ENCODE results near the gene MYO7A.

MYO7A gene

DNA sequence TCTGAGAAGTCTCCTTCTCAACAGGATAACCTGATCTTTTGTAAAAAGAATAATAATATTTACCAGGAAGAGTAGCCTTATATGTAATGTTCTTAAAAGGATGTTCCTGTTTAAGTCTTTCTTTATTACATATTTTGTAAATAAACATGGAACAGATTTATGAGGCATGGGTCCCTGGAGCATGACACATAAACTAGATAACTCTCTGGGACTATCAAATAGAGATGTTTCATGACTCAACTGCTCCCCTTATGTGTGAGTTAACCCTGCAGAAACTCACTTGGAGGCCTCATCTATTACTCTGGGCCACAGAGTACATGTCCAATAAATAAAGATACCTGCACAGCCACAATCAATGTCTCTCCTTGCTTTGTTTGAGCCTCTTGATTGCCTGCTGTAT is 108.9 kb downstream of the MYO7A start:
- Histone ChIP-seq H3K36me3 (ENCODE audit: insufficient read depth) (no peaks in the 10 kb centered on the region), H3K4me2 (no peak overlapping the region), H3K79me2 (ENCODE audit: insufficient read depth, low read depth) (no peaks in the 10 kb centered on the region), H4K20me1 (ENCODE audit: insufficient read depth) (no peaks in the 10 kb centered on the region), H3K27me3 (ENCODE audit: insufficient read depth, low read depth) (no peaks in the 10 kb centered on the region), H3K4me3 (IDR thresholded peaks at IDR 0.05; ENCODE audit: insufficient read depth, low read depth, low read length) (no peak overlapping the region), H3K27ac (no peak overlapping the region), H3K9ac (no peak overlapping the region), H2AFZ (ENCODE audit: low read depth) (no peak overlapping the region), H3K4me1 (ENCODE audit: low read depth, poor library complexity, severe bottlenecking) (no peaks in the 10 kb centered on the region)
- TF ChIP-seq, protein P1, sequence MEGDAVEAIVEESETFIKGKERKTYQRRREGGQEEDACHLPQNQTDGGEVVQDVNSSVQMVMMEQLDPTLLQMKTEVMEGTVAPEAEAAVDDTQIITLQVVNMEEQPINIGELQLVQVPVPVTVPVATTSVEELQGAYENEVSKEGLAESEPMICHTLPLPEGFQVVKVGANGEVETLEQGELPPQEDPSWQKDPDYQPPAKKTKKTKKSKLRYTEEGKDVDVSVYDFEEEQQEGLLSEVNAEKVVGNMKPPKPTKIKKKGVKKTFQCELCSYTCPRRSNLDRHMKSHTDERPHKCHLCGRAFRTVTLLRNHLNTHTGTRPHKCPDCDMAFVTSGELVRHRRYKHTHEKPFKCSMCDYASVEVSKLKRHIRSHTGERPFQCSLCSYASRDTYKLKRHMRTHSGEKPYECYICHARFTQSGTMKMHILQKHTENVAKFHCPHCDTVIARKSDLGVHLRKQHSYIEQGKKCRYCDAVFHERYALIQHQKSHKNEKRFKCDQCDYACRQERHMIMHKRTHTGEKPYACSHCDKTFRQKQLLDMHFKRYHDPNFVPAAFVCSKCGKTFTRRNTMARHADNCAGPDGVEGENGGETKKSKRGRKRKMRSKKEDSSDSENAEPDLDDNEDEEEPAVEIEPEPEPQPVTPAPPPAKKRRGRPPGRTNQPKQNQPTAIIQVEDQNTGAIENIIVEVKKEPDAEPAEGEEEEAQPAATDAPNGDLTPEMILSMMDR (conservative IDR thresholded peaks at IDR 0.05; ENCODE audit: low read depth, low read length): no peak

DNA sequence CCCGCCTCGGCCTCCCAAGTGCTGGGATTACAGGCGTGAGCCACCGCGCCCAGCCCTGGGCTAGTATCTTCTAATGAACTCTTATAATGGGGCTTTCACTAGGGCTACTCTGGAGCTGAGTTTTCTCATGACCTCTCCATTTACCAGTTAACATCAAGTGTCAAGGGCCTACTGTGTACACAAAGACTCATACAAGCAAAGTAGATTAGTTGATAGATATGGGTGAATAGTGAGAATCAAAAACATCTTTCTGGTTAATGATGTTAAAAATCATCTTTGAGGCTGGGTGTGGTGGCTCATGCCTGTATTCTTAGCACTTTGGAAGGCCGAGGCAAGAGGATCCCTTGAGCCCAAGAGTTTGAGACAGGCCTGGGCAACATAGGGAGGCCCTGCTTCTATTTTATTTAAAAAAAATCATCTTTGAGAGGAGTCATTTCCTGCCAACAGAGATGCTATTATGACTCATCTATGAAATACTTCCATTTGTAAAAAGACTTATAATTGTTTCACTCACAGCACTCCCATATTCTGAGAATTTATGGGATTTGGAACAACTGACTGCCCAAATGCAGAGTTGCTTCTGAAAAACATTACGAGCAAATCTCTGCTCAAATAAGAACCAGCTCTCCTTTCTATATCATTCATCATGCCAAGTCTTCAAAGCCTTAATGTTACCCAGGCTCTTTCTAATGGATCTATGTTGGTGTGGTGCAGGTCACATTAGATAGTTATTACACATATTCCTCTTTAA is 116.4 kb downstream of the MYO7A start:
- no peaks in the 10 kb centered on the region for H3K4me1 ChIP-seq (ENCODE audit: low read depth, poor library complexity, severe bottlenecking)
- H3K9ac ChIP-seq: no peak overlapping the region
- H3K36me3 ChIP-seq (ENCODE audit: insufficient read depth): no peaks in the 10 kb centered on the region
- no peaks in the 10 kb centered on the region for H3K27me3 ChIP-seq (ENCODE audit: insufficient read depth, low read depth)
- H2AFZ ChIP-seq (ENCODE audit: low read depth): no peak overlapping the region
- no peak overlapping the region for H3K4me3 ChIP-seq (IDR thresholded peaks at IDR 0.05; ENCODE audit: insufficient read depth, low read depth, low read length)
- no peak overlapping the region for H3K4me2 ChIP-seq
- no peaks in the 10 kb centered on the region for H4K20me1 ChIP-seq (ENCODE audit: insufficient read depth)
- TF ChIP-seq, protein P1 (conservative IDR thresholded peaks at IDR 0.05; ENCODE audit: low read depth, low read length): no peak
- no peaks in the 10 kb centered on the region for H3K79me2 ChIP-seq (ENCODE audit: insufficient read depth, low read depth)
- H3K27ac ChIP-seq: no peak overlapping the region

DNA sequence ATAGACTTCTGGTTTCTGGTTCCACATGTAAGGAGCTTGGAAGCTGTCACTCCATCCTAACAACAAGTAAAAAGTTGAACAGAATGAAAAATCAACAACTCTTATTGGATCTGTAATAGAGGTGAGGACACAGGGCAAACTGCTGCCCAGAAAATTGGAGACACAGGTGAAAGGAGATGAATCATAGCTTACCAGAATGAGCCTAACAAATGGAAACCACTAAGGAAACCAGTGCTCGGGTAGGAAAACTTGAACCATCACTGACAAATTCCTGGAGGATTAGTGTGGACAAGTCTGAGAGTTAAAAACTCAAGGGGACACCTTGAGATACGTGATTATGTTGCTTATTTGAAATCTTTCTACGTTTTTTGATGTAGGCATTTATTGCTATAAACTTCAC is 121.4 kb downstream of the MYO7A start:
- no peaks in the 10 kb centered on the region for H3K4me1 ChIP-seq (ENCODE audit: low read depth, poor library complexity, severe bottlenecking)
- no peaks in the 10 kb centered on the region for H4K20me1 ChIP-seq (ENCODE audit: insufficient read depth)
- H3K27me3 ChIP-seq (ENCODE audit: insufficient read depth, low read depth): no peaks in the 10 kb centered on the region
- TF ChIP-seq, protein P1 (conservative IDR thresholded peaks at IDR 0.05; ENCODE audit: low read depth, low read length): no peak
- no peak overlapping the region for H2AFZ ChIP-seq (ENCODE audit: low read depth)
- no peak overlapping the region for H3K9ac ChIP-seq
- no peak overlapping the region for H3K4me2 ChIP-seq
- no peak overlapping the region for H3K4me3 ChIP-seq (IDR thresholded peaks at IDR 0.05; ENCODE audit: insufficient read depth, low read depth, low read length)
- H3K27ac ChIP-seq: no peak overlapping the region
- H3K36me3 ChIP-seq (ENCODE audit: insufficient read depth): no peaks in the 10 kb centered on the region
- H3K79me2 ChIP-seq (ENCODE audit: insufficient read depth, low read depth): no peaks in the 10 kb centered on the region

DNA sequence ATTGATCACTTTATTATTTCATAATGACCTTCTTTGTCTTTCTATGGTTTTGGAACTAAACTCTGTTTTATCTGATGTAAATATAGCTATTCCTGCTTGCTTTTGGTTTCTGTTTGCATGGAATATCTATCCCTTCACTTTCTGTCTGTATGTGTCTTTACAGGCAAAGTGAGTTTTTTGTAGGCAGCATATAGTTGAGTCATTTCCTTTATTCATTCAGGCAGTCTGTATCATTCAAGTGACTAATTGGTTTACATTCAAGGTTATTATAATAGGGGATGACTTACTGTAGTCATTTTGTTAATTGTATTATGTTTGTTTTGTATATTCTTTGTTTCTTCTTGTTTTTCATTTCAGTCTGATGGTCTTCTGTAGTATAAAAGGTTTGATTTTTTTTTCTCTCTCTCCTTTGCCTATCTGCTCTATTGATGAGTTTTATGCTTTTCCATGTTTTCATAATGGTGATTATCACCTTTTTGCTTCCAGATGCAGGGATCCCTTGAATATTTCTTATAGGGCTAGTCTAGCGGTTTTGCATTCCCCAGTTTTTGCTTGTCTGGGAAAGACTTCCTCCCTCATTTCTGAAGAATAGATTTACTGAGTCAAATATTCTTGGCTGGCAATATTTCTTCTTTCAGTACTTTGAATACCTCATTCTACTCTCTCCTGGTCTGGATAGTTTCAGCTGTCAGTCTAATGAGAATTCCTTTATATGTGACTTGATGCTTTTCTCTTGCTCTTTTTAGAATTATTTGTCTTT is 123.0 kb downstream of the MYO7A start:
- Histone ChIP-seq H3K27me3 (ENCODE audit: insufficient read depth, low read depth) (no peaks in the 10 kb centered on the region), H3K27ac (no peak overlapping the region), H3K79me2 (ENCODE audit: insufficient read depth, low read depth) (no peaks in the 10 kb centered on the region), H3K4me2 (no peak overlapping the region), H3K4me3 (IDR thresholded peaks at IDR 0.05; ENCODE audit: insufficient read depth, low read depth, low read length) (no peak overlapping the region), H3K36me3 (ENCODE audit: insufficient read depth) (no peaks in the 10 kb centered on the region), H2AFZ (ENCODE audit: low read depth) (no peak overlapping the region), H4K20me1 (ENCODE audit: insufficient read depth) (no peaks in the 10 kb centered on the region), H3K9ac (no peak overlapping the region), H3K4me1 (ENCODE audit: low read depth, poor library complexity, severe bottlenecking) (no peaks in the 10 kb centered on the region)
- TF ChIP-seq, protein P1 (conservative IDR thresholded peaks at IDR 0.05; ENCODE audit: low read depth, low read length): no peak
